NCI-H2107 treated with DMSO at 0.1 percent for 48 hours (cell line): ENCODE data around the gene PLPPR3.

Source experiments
- DNase-seq: peaks from one replicate; lab custom pipeline; 2025; ENCODE audit not compliant: unreplicated experiment; lab: John Stamatoyannopoulos, UW

PLPPR3 gene

GRCh38 chr19:810077-810855, 11.5 kb downstream of the PLPPR3 start:
- no peak for DNase-seq

- no peak for DNase-seq
Measured at GRCh38 chr19:808423-808775, 13.4 kb downstream of the PLPPR3 start.

DNA sequence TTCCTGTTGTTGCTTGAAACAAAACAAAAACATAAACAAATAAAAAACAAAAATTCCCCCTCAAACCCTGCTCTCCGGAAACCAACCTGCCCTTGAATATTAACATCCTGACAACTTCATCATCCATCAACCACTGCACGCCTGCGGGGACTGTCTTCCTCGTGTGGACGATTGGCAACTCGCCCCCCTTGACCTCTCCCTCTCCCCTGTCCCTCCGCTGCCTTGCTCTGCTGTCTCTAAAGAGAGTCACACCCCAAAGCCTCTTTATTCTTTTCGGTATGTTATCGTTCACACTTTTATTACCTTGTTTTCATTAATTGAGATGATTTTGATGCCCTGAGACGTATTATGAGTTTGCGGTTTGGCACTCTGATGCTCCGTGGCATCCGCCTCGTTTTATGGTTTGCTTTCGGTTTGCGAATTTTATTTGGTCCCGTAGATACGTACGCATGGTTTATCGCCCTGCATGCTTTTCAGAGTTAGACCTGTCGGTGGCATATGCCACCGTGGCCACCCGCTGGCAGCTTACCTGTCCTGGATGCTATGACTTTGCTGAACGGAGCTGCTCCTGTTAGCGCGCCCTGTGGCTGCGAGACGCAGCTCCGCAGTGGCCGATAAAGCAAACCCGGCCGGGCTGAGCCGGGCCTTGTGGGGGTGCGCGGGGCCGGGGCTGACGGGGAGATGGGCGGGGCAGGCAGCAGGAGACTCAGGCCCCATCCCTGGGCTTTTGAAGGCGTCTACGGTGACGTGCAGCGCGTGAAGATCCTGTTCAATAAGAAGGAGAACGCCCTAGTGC, 13.9 kb downstream of the PLPPR3 start:
- no peak for DNase-seq

GRCh38 chr19:806815-807421, 14.8 kb downstream of the PLPPR3 start:
- no peak for DNase-seq

DNA sequence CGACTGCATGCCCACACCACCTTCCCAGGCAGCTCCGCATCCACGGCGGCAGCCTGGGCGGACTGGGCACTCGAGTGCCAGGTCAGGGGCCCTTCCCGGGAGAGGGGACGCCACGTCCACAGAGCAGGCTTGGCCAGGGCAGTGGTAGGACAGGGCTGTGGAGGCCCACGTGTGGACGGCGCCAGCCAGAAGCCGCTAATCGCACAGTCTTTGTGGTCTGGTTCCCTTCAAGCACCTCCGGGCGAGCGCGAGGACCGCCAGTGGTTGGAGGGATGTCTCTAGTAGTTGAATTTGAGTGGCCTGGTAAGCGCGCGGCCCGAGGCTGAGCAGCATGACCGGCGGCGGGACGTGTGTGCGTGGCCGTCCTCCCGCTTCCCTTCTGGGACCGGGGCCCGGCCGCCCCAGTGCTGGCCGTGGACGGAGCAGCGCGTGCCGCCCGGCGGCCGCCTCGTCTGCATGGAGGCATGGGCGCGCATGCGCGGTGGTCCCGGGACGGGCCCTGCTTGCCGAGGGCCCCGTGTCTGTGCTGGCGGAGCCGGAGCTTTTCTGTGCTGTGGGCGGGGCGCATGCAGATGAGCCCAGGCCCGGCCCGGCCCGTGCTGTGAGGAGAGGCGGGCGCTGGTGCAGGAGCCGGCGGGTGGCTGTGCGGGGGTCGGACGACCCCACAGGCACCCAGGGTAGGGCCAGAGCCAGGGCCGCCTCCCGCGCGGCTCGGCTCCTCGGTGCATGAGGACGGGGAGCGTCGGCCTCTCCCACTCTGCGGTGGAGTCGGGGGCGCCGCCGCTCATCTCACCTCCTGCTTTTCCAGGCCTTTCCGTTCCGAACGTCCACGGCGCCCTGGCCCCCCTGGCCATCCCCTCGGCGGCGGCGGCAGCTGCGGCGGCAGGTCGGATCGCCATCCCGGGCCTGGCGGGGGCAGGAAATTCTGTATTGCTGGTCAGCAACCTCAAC, 15.9 kb downstream of the PLPPR3 start:
- DNase-seq = no peak

- no peak for DNase-seq
Measured at GRCh38 chr19:805166-805551, 16.6 kb downstream of the PLPPR3 start.

GRCh38 chr19:804419-805165, 17.2 kb downstream of the PLPPR3 start:
- no peak for DNase-seq

GRCh38 chr19:803686-804418, 17.9 kb downstream of the PLPPR3 start:
- no peak for DNase-seq

- no peak for DNase-seq
Measured at GRCh38 chr19:803099-803561, 18.6 kb downstream of the PLPPR3 start.

GRCh38 chr19:802498-803098, 19.2 kb downstream of the PLPPR3 start:
- DNase-seq = peak; percentile 40

GRCh38 chr19:801861-802497, 19.8 kb downstream of the PLPPR3 start:
- no peak for DNase-seq

DNA sequence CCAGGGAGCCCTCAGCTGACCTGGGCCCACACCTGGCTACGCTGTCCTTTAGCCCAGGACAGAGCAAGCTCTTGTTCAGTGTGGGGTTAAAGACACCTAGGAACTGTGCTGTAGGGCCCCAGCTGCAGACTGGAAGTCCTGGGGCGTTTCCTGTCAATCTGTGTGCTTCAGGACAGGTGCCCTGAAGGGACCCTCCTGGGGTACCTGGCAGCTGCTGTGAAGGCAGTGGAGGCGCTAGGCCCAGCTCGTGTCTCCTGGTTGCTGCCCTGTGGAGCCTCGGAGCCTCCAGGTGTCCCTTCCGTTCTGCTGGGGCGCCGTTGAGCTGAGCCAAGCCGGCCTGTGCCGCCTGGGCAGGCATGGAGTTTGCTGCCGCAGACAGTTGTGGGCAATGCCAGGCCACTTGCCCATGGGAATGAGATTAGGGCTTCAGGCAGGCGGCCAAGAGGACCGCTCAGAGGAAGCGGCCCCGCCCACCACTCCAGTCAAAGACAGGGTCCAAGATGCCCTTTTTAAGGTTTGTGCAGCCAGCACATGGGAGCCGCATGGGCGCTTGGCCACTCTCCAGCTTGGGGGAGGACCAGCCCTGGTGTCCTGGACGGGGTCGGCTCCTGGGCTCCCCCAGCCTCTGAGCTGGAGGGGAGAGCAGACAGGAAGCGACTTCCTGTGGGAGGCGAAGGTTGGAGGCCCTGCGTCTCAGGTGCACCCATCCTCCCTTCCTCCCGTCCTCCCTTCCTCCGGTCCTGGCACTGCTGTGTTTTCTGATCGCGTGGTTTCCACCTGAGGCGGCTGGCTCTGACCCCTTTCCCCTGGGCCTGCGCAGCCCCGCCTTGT, 20.5 kb downstream of the PLPPR3 start:
- peak; percentile 4 for DNase-seq

DNA sequence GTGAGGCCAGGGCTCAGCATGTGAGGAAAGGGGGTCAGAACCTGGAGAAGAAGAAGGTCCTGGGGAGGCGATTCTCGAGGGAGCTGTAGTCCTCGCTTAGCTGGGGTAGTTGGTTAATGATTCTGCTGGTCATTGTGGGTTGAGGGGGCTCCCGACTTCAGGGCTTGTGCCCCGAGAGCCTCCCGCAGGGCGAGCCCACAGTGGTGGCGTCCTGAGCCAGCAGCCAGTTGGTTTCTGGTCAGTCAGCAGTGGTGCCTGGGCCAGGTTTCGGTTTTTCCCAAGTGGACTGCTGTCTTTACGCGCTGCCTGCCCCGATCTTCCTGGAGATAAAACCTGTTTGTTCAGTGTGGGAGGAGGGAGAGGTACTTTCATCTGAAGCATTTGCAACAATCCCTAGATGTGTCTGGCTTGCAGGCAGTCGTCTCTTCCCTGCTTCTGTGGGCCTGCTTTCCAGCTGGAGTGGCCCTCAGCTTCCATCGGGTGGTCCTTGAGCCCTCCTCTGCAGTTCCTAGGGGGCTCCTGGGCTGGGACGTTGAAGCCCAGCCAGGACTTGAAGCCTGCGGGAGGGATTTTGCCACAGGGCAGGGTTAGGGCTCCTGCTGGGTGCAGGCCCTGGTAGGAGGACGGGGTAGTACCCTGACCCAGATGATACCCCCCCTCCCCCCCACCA, 21.3 kb downstream of the PLPPR3 start:
- no peak for DNase-seq

DNA sequence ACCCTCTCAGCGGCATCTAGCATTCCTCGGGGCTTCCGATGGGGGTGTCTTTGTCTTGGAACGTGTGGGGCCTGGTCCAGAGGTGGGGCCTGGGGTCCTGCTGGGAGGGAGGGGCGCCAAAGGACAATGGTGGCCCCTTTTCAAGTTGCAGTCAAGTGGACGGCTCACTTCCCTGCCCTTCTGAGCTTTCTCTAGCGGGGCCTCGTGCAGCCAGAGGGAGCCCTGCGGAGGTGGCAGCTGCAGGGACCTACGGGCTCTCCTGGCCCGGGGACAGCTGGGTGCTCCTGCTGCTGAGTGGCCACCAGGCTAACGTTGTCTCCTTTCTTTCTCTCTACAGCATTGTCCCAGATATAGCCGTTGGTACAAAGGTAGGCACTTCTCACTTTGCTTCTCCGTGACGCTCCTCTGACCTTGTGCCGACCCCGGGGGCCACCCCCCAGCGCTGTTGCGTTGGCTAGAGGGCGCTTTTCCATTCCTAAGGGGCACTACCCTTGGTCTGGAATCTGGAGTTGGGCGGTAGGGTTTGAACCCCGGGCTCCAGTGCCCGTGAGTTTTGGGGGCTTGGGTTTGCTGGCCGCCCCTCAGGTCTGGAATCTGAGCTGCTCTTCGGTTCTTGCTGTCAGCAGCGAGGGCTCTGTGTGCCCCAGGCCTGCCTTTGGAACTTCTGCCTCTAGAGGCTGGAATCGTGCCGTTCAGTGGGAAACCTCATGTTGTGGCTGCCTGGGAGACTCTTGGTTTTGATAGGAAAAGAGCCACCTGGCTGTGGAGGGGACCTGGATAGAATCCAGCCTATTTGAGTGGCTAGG, 22.5 kb downstream of the PLPPR3 start:
- DNase-seq = peak; percentile 22

DNA sequence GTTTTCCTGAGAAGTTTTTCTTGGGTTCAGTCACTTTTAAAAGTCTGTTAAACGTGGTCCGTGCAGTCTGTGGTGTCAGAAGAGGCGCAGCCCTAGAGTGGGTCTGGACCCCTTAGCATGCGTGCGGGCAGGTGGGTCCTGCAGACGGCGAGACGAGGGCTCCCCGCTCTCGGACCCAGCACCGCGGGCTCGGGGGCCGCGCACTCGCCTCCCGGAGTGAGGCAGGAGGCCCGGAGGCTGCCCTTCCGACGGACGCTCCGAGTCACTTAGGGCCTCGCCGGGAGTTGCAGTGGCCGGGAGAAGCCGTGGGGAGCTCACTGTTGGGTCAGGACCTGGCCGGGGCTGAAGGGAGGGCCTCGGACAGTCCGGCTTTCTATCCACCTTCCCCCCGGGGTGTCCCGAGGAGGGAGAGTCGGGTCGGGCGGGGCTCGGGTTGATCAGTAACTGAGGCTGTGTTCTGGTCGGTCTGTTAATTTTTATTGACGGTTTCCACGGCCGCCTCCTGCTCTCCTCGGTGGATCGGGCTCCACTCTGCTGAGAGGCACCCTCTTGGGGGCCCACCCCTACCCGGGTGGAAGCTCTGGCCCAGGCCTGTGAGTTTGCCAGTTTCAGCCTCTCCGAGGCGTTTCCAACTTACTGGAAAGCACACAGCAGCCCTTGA, 23.2 kb downstream of the PLPPR3 start:
- DNase-seq = no peak
